ENCODE results near the gene TMEM127.
"Not testable (repeated sequence)": the region's sequence is repeated elsewhere in the genome, so short reads cannot be mapped to it uniquely, and the experiment has no call there.

TMEM127 gene

GRCh38 chr2:96265840-96266679, at the start of gene TMEM127, which contains the start of gene CIAO1:
TMEM127 (minus strand) TSS chr2:96265997; CDS start chr2:96265381, 616 bp downstream.
CIAO1 (plus strand) TSS chr2:96266225; CDS start chr2:96266351, 126 bp downstream.
- peak; percentile 98 for DNase-seq

- DNase-seq = no peak
Observed at GRCh38 chr2:96315005-96315399, 49.2 kb upstream of the TMEM127 start.

- DNase-seq = no peak
Observed at GRCh38 chr2:96308248-96308647, 42.5 kb upstream of the TMEM127 start.

- no peak for DNase-seq
Observed at GRCh38 chr2:96306370-96306769, 40.6 kb upstream of the TMEM127 start.

GRCh38 chr2:96305979-96306308, 40.1 kb upstream of the TMEM127 start:
- no peak for DNase-seq

- peak; percentile 89 to 91 for DNase-seq
Observed at GRCh38 chr2:96305091-96305978, 39.5 kb upstream of the TMEM127 start, which contains the start of gene SNRNP200. SNRNP200 (minus strand) TSS chr2:96305546; CDS start chr2:96305437, 109 bp downstream.

GRCh38 chr2:96304606-96305005, 38.8 kb upstream of the TMEM127 start:
- no peak for DNase-seq

- no peak for DNase-seq
Observed at GRCh38 chr2:96301865-96302264, 36.1 kb upstream of the TMEM127 start.

GRCh38 chr2:96296925-96297324, 31.1 kb upstream of the TMEM127 start:
- no peak for DNase-seq

GRCh38 chr2:96294271-96294670, 28.5 kb upstream of the TMEM127 start:
- not testable (repeated sequence) for DNase-seq

- no peak for DNase-seq
Observed at GRCh38 chr2:96291751-96292150, 26.0 kb upstream of the TMEM127 start.

- DNase-seq = no peak
Observed at GRCh38 chr2:96287273-96287856, 21.6 kb upstream of the TMEM127 start.

- DNase-seq = no peak
Observed at GRCh38 chr2:96276787-96277499, 11.1 kb upstream of the TMEM127 start.

GRCh38 chr2:96274355-96275056, 8.7 kb upstream of the TMEM127 start:
- no peak for DNase-seq

- DNase-seq = no peak
Observed at GRCh38 chr2:96273763-96274162, 8.0 kb upstream of the TMEM127 start.

GRCh38 chr2:96271995-96272394, 6.2 kb upstream of the TMEM127 start:
- DNase-seq = no peak

- DNase-seq = peak; percentile 40 to 49
Observed at GRCh38 chr2:96267159-96267971, 1.6 kb upstream of the TMEM127 start.

GRCh38 chr2:96265349-96265839, 403 bp downstream of the TMEM127 start:
- DNase-seq = peak; percentile 24 to 37

- peak; percentile 22 to 29 for DNase-seq
Observed at GRCh38 chr2:96264656-96265348, 995 bp downstream of the TMEM127 start.

- no peak for DNase-seq
Observed at GRCh38 chr2:96264086-96264485, 1.7 kb downstream of the TMEM127 start.

All from CD4-positive, alpha-beta T cell treated with Interleukin-1 beta for 1 hour (primary cell).